HEK293 (cell line): Measurements from ENCODE around the gene GSTT2B.

Experiments
- CTCF ChIA-PET: fragments of 350-600 bp; formaldehyde crosslinking; extraction: SDS; loops from one replicate; lab custom pipeline; 2021; ENCODE audit warnings: antibody characterized with exemption; lab: Yijun Ruan, JAX
- POLR2A ChIA-PET: fragments of 300-600 bp; formaldehyde crosslinking; extraction: SDS; loops from one replicate; lab custom pipeline; 2020; ENCODE audit warnings: antibody characterized with exemption, inconsistent platforms; lab: Yijun Ruan, JAX
- H3K27ac ChIP-seq: fragments of 200-500 bp; sonication (Bioruptor generic); 2 replicates; pipeline ENCODE4 v1.5.1; 2014; ENCODE audit warnings: low read depth, low read length, control low read depth, inconsistent platforms; ENCODE audit errors: extremely low read depth
- H3K36me3 ChIP-seq, 2 experiments: fragments of 200-500 bp in 1 of 2; sonication (Bioruptor generic) in 1 of 2; 1 replicate in 1 of 2; 2 replicates in 1 of 2; pipeline ENCODE4 v1.5.1; 2014 to 2017; ENCODE audit warnings: inconsistent platforms in 2 of 2, low read length in 2 of 2; ENCODE audit not compliant: control insufficient read depth in 2 of 2, insufficient read depth in 1 of 2
- H3K4me1 ChIP-seq: fragments of 200-500 bp; sonication (Bioruptor generic); 2 replicates; pipeline ENCODE4 v1.5.1; 2014; ENCODE audit warnings: mild to moderate bottlenecking, low read length, inconsistent platforms; ENCODE audit not compliant: control insufficient read depth, insufficient read depth
- H3K4me3 ChIP-seq: 2 replicates; pipeline ENCODE4 v1.5.1; 2011; ENCODE audit warnings: low read depth, mild to moderate bottlenecking, control low read depth, low read length, moderate library complexity
- H3K9me3 ChIP-seq: fragments of 200-500 bp; sonication (Bioruptor generic); 2 replicates; pipeline ENCODE4 v1.5.1; 2014; ENCODE audit warnings: low read depth, low read length, inconsistent platforms; ENCODE audit not compliant: control insufficient read depth, insufficient read depth
- KLF1 ChIP-seq: fragments of 450-650 bp; formaldehyde crosslinking; IDR thresholded peaks from 2 replicates; pipeline ENCODE4 v1.5.1; 2016; ENCODE audit warnings: missing biosample characterization, missing genetic modification characterization
- KLF9 ChIP-seq: fragments of 450-650 bp; formaldehyde crosslinking; IDR thresholded peaks from 2 replicates; pipeline ENCODE4 v1.5.1; 2016; ENCODE audit warnings: missing biosample characterization, missing genetic modification characterization, low read depth
- MEIS1 ChIP-seq: sonication (generic); formaldehyde crosslinking; IDR thresholded peaks from 2 replicates; pipeline ENCODE4 v1.8.1; 2022; ENCODE audit warnings: missing genetic modification reagents, mild to moderate bottlenecking, borderline replicate concordance
- REPIN1 ChIP-seq: fragments of 450-650 bp; formaldehyde crosslinking; IDR thresholded peaks from 2 replicates; pipeline ENCODE4 v1.5.1; 2017; ENCODE audit warnings: missing biosample characterization, missing genetic modification characterization, low read depth
- ZBTB20 ChIP-seq: fragments of 450-650 bp; formaldehyde crosslinking; IDR thresholded peaks from 2 replicates; pipeline ENCODE4 v1.5.1; 2016; ENCODE audit warnings: missing biosample characterization, missing genetic modification characterization
- ZBTB7A ChIP-seq: fragments of 450-650 bp; formaldehyde crosslinking; IDR thresholded peaks from 2 replicates; pipeline ENCODE4 v1.5.1; 2016; ENCODE audit warnings: low read depth, missing biosample characterization, missing genetic modification characterization
- ZFHX2 ChIP-seq: fragments of 450-650 bp; formaldehyde crosslinking; conservative IDR thresholded peaks from 2 replicates; pipeline ENCODE4 v1.5.1; 2016; ENCODE audit warnings: missing biosample characterization, missing genetic modification characterization
- ZFP69B ChIP-seq: fragments of 450-650 bp; formaldehyde crosslinking; IDR thresholded peaks from 2 replicates; pipeline ENCODE4 v1.5.1; 2016; ENCODE audit warnings: missing biosample characterization, missing genetic modification characterization
- ZNF157 ChIP-seq: fragments of 450-650 bp; formaldehyde crosslinking; IDR thresholded peaks from 2 replicates; pipeline ENCODE4 v1.5.1; 2016; ENCODE audit warnings: missing biosample characterization, missing genetic modification characterization
- ZNF266 ChIP-seq: fragments of 450-650 bp; formaldehyde crosslinking; IDR thresholded peaks from 2 replicates; pipeline ENCODE4 v1.5.1; 2016; ENCODE audit warnings: missing biosample characterization, missing genetic modification characterization, low read depth
- ZNF311 ChIP-seq: fragments of 450-650 bp; formaldehyde crosslinking; IDR thresholded peaks from 2 replicates; pipeline ENCODE4 v1.5.1; 2017; ENCODE audit warnings: missing biosample characterization, missing genetic modification characterization, borderline replicate concordance
- ZNF394 ChIP-seq: fragments of 450-650 bp; formaldehyde crosslinking; IDR thresholded peaks from 2 replicates; pipeline ENCODE4 v1.5.1; 2016; ENCODE audit warnings: missing biosample characterization, missing genetic modification characterization, mild to moderate bottlenecking, moderate library complexity, borderline replicate concordance
- ZNF423 ChIP-seq: fragments of 450-650 bp; formaldehyde crosslinking; IDR thresholded peaks from 2 replicates; pipeline ENCODE4 v1.5.1; 2016; ENCODE audit warnings: missing biosample characterization, missing genetic modification characterization
- ZNF433 ChIP-seq: fragments of 450-650 bp; formaldehyde crosslinking; IDR thresholded peaks from 2 replicates; pipeline ENCODE4 v1.5.1; 2016; ENCODE audit warnings: missing biosample characterization, missing genetic modification characterization, low read depth
- ZNF514 ChIP-seq: fragments of 450-650 bp; formaldehyde crosslinking; IDR thresholded peaks from 2 replicates; pipeline ENCODE4 v1.5.1; 2016; ENCODE audit warnings: missing biosample characterization, missing genetic modification characterization
- ZNF529 ChIP-seq: fragments of 450-650 bp; formaldehyde crosslinking; IDR thresholded peaks from 2 replicates; pipeline ENCODE4 v1.5.1; 2017; ENCODE audit warnings: missing genetic modification characterization, missing biosample characterization; ENCODE audit not compliant: insufficient replicate concordance
- ZNF544 ChIP-seq: fragments of 450-650 bp; formaldehyde crosslinking; IDR thresholded peaks from 2 replicates; pipeline ENCODE4 v1.5.0; 2017; ENCODE audit warnings: missing biosample characterization, missing genetic modification characterization
- ZNF629 ChIP-seq: fragments of 450-650 bp; formaldehyde crosslinking; IDR thresholded peaks from 2 replicates; pipeline ENCODE4 v1.5.1; 2017; ENCODE audit warnings: missing biosample characterization, missing genetic modification characterization
- ZNF660 ChIP-seq: fragments of 450-650 bp; IDR thresholded peaks from 2 replicates; pipeline ENCODE4 v1.5.1; 2018; ENCODE audit warnings: missing biosample characterization, mild to moderate bottlenecking, missing genetic modification characterization
- ZNF677 ChIP-seq: fragments of 450-650 bp; IDR thresholded peaks from 2 replicates; pipeline ENCODE4 v1.5.0; 2018; ENCODE audit warnings: missing biosample characterization, mild to moderate bottlenecking, missing genetic modification characterization, moderate library complexity
- TF ChIP-seq, protein P1 (sequence below): fragments of 450-650 bp; formaldehyde crosslinking; IDR thresholded peaks from 2 replicates; pipeline ENCODE4 v1.5.1; 2016; ENCODE audit warnings: missing biosample characterization, missing genetic modification characterization
- TF ChIP-seq, protein P2 (sequence below): fragments of 450-650 bp; formaldehyde crosslinking; IDR thresholded peaks from 2 replicates; pipeline ENCODE4 v1.5.1; 2017; ENCODE audit warnings: missing biosample characterization, missing genetic modification characterization
- TF ChIP-seq, protein P3 (sequence below): fragments of 450-650 bp; formaldehyde crosslinking; IDR thresholded peaks from 2 replicates; pipeline ENCODE4 v1.5.1; 2016; ENCODE audit warnings: missing biosample characterization, missing genetic modification characterization
- TF ChIP-seq, protein P4 (sequence below): fragments of 450-650 bp; formaldehyde crosslinking; optimal IDR thresholded peaks from 2 replicates; pipeline ENCODE3; 2016; ENCODE audit warnings: missing biosample characterization, mild to moderate bottlenecking, missing genetic modification characterization
- TF ChIP-seq, protein P5 (sequence below): fragments of 450-650 bp; formaldehyde crosslinking; IDR thresholded peaks from 2 replicates; pipeline ENCODE4 v1.5.1; 2016; ENCODE audit warnings: missing biosample characterization, missing genetic modification characterization
- TF ChIP-seq, protein P6 (sequence below): fragments of 450-650 bp; formaldehyde crosslinking; IDR thresholded peaks from 2 replicates; pipeline ENCODE4 v1.5.1; 2016; ENCODE audit warnings: missing biosample characterization, missing genetic modification characterization

Gene GSTT2B

DNA sequence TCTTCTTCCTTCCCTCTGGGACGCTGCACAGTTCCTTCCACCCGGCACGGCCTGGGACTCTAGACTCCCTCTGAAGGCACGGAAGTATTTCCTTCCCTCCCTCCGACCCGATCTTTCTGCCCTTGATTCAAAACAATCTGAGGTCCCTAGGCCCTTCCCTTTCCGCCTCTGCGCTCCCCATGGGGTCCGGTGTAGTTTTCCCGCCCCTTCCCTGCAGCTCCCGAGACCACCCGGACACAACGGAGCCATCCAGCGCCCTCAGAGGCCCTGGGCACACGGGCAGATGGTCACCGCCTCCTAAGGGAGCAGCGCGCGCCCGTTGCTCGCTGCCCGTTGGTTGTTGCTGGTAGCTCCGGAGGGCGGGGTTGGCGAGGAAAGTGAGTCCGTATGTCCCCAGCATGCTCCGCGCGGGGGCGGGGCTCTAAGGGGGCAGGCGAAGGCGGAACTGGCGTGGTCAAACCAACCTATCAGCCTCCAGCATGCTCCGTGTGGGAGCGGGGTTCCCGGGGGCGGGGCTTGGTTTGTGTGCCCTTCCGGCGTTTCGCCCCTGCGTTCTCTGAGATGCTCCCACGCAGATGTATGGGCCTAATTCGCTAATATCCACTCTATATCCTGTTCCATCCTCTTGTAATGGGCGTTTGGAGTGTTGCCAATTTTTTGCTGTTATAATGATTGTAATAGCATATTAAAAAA lies 47.2 kb downstream of the GSTT2B start:
- Histone ChIP-seq H3K9me3 (no peaks in the 10 kb centered on the region), H3K36me3 (no peaks in the 10 kb centered on the region), H3K27ac (peak overlapping the region; percentile 94), H3K4me3 (peak overlapping the region; percentile 63), H3K4me1 (peaks cover 4% of the 10 kb centered on the region; the same call in 1 of the 2 replicates)
- POLR2A ChIA-PET, result interaction anchor here (0.6 to 3.7 kb wide), 22 partner anchors 8 to 197 kb away, joined by 3 to 71 read pairs (median 4); partner anchors contain the start of genes MIF and SLC2A11
- CTCF ChIA-PET, result interaction anchor here (0.6 to 1.4 kb wide), 6 partner anchors 14 to 20 kb away, joined by 3 to 4 read pairs (median 4); partner anchors contain the start of gene MIF
- TF ChIP-seq ZBTB20 (tag by site-specific recombination) (peak; percentile 55; the same call in 1 of the 2 replicates), ZNF157 (no peak), ZNF423 (tag by site-specific recombination) (peak; percentile 80), ZBTB7A (tag by site-specific recombination) (0 out of 2 replicates have a peak, but pooled peaks have one; percentile 43), MEIS1 (no peak), ZNF544 (tag by site-specific recombination) (no peak), KLF9 (tag by site-specific recombination) (peak; percentile 89), ZNF514 (tag by site-specific recombination) (no peak), ZNF433 (tag by site-specific recombination) (no peak), REPIN1 (tag by site-specific recombination) (peak; percentile 88; the same call in 1 of the 2 replicates), ZFHX2 (tag by site-specific recombination) (peak; percentile 93), ZFP69B (peak; percentile 74; the same call in 1 of the 2 replicates), ZNF529 (no peak), ZNF660 (peak; percentile 70; the same call in 1 of the 2 replicates), KLF1 (tag by site-specific recombination) (peak; percentile 67), ZNF394 (tag by site-specific recombination) (peak; percentile 56; the same call in 1 of the 2 replicates), ZNF677 (no peak), ZNF629 (tag by site-specific recombination) (peak; percentile 49; the same call in 1 of the 2 replicates), ZNF311 (tag by site-specific recombination) (no peak), ZNF266 (no peak)
- TF ChIP-seq, protein P1, sequence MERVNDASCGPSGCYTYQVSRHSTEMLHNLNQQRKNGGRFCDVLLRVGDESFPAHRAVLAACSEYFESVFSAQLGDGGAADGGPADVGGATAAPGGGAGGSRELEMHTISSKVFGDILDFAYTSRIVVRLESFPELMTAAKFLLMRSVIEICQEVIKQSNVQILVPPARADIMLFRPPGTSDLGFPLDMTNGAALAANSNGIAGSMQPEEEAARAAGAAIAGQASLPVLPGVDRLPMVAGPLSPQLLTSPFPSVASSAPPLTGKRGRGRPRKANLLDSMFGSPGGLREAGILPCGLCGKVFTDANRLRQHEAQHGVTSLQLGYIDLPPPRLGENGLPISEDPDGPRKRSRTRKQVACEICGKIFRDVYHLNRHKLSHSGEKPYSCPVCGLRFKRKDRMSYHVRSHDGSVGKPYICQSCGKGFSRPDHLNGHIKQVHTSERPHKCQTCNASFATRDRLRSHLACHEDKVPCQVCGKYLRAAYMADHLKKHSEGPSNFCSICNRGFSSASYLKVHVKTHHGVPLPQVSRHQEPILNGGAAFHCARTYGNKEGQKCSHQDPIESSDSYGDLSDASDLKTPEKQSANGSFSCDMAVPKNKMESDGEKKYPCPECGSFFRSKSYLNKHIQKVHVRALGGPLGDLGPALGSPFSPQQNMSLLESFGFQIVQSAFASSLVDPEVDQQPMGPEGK, result peak; percentile 71
- TF ChIP-seq, protein P2, sequence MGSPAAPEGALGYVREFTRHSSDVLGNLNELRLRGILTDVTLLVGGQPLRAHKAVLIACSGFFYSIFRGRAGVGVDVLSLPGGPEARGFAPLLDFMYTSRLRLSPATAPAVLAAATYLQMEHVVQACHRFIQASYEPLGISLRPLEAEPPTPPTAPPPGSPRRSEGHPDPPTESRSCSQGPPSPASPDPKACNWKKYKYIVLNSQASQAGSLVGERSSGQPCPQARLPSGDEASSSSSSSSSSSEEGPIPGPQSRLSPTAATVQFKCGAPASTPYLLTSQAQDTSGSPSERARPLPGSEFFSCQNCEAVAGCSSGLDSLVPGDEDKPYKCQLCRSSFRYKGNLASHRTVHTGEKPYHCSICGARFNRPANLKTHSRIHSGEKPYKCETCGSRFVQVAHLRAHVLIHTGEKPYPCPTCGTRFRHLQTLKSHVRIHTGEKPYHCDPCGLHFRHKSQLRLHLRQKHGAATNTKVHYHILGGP (tag by site-specific recombination), result no peak
- TF ChIP-seq, protein P3, sequence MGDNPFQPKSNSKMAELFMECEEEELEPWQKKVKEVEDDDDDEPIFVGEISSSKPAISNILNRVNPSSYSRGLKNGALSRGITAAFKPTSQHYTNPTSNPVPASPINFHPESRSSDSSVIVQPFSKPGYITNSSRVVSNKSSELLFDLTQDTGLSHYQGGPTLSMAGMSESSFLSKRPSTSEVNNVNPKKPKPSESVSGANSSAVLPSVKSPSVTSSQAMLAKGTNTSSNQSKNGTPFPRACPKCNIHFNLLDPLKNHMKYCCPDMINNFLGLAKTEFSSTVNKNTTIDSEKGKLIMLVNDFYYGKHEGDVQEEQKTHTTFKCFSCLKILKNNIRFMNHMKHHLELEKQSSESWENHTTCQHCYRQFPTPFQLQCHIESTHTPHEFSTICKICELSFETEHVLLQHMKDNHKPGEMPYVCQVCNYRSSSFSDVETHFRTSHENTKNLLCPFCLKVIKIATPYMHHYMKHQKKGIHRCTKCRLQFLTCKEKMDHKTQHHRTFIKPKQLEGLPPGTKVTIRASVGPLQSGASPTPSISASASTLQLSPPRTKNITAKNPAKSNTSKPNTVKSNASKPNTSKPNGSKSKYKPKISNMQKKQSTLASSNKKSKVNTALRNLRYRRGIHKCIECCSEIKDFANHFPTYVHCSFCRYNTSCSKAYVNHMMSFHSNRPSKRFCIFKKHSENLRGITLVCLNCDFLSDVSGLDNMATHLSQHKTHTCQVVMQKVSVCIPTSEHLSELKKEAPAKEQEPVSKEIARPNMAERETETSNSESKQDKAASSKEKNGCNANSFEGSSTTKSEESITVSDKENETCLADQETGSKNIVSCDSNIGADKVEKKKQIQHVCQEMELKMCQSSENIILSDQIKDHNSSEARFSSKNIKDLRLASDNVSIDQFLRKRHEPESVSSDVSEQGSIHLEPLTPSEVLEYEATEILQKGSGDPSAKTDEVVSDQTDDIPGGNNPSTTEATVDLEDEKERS (tag by site-specific recombination), result 0 out of 2 replicates have a peak, but pooled peaks have one; percentile 47
- TF ChIP-seq, protein P4, sequence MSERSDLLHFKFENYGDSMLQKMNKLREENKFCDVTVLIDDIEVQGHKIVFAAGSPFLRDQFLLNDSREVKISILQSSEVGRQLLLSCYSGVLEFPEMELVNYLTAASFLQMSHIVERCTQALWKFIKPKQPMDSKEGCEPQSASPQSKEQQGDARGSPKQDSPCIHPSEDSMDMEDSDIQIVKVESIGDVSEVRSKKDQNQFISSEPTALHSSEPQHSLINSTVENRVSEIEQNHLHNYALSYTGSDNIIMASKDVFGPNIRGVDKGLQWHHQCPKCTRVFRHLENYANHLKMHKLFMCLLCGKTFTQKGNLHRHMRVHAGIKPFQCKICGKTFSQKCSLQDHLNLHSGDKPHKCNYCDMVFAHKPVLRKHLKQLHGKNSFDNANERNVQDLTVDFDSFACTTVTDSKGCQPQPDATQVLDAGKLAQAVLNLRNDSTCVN (tag by site-specific recombination), result peak; percentile 88
- TF ChIP-seq, protein P5, sequence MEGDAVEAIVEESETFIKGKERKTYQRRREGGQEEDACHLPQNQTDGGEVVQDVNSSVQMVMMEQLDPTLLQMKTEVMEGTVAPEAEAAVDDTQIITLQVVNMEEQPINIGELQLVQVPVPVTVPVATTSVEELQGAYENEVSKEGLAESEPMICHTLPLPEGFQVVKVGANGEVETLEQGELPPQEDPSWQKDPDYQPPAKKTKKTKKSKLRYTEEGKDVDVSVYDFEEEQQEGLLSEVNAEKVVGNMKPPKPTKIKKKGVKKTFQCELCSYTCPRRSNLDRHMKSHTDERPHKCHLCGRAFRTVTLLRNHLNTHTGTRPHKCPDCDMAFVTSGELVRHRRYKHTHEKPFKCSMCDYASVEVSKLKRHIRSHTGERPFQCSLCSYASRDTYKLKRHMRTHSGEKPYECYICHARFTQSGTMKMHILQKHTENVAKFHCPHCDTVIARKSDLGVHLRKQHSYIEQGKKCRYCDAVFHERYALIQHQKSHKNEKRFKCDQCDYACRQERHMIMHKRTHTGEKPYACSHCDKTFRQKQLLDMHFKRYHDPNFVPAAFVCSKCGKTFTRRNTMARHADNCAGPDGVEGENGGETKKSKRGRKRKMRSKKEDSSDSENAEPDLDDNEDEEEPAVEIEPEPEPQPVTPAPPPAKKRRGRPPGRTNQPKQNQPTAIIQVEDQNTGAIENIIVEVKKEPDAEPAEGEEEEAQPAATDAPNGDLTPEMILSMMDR (tag by site-specific recombination), result 0 out of 2 replicates have a peak, but pooled peaks have one; percentile 42
- TF ChIP-seq, protein P6, sequence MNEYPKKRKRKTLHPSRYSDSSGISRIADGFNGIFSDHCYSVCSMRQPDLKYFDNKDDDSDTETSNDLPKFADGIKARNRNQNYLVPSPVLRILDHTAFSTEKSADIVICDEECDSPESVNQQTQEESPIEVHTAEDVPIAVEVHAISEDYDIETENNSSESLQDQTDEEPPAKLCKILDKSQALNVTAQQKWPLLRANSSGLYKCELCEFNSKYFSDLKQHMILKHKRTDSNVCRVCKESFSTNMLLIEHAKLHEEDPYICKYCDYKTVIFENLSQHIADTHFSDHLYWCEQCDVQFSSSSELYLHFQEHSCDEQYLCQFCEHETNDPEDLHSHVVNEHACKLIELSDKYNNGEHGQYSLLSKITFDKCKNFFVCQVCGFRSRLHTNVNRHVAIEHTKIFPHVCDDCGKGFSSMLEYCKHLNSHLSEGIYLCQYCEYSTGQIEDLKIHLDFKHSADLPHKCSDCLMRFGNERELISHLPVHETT, result peak; percentile 50; the same call in 1 of the 2 replicates
